Hepatocyte (in vitro differentiated cells): ENCODE results near the gene PUSL1. TPM values are rescaled to one million over a fixed set of nuclear protein-coding genes. Genes with fewer than 3 reads are reported as not detected.
A peak's percentile ranks its signal among the peaks of the same experiment; 100 is the strongest.

ENCODE experiments used
- DNase-seq: peaks from one replicate; pipeline ENCODE4 v3.0.0-alpha.2; 2016; ENCODE audit warnings: low spot score
- H2AFZ ChIP-seq: fragments of 200-600 bp; sonication (generic); 2 replicates; pipeline ENCODE4 v1.6.0; 2016; ENCODE audit warnings: antibody characterized with exemption, mild to moderate bottlenecking
- H3K27ac ChIP-seq: fragments of 200-600 bp; sonication (generic); 2 replicates; pipeline ENCODE4 v1.5.1; 2016; ENCODE audit warnings: mild to moderate bottlenecking
- H3K27me3 ChIP-seq: fragments of 200-600 bp; sonication (generic); 2 replicates; pipeline ENCODE4 v1.6.1; 2016
- H3K36me3 ChIP-seq: fragments of 200-600 bp; sonication (generic); replicated peaks from 2 replicates; pipeline ENCODE4 v1.5.1; 2016; ENCODE audit warnings: low read depth; ENCODE audit not compliant: insufficient read depth
- H3K4me1 ChIP-seq: fragments of 200-600 bp; sonication (generic); 2 replicates; pipeline ENCODE4 v1.5.1; 2016; ENCODE audit warnings: mild to moderate bottlenecking, moderate library complexity; ENCODE audit not compliant: insufficient read depth
- H3K4me2 ChIP-seq: fragments of 200-600 bp; sonication (generic); 2 replicates; pipeline ENCODE4 v1.6.0; 2016
- H3K4me3 ChIP-seq: fragments of 200-600 bp; sonication (generic); 2 replicates; pipeline ENCODE4 v1.5.1; 2016; ENCODE audit warnings: mild to moderate bottlenecking
- H3K79me2 ChIP-seq: fragments of 200-600 bp; sonication (generic); 2 replicates; pipeline ENCODE4 v1.6.0; 2017; ENCODE audit warnings: mild to moderate bottlenecking
- H3K9me2 ChIP-seq: fragments of 200-600 bp; sonication (generic); replicated peaks from 2 replicates; pipeline ENCODE4 v1.6.0; 2017; ENCODE audit warnings: mild to moderate bottlenecking; ENCODE audit not compliant: insufficient read depth
- H3K9me3 ChIP-seq: fragments of 200-600 bp; sonication (generic); 2 replicates; pipeline ENCODE4 v1.5.1; 2016; ENCODE audit warnings: low read depth, mild to moderate bottlenecking
- H4K20me1 ChIP-seq: fragments of 200-600 bp; sonication (generic); 2 replicates; pipeline ENCODE4 v1.6.0; 2016; ENCODE audit warnings: mild to moderate bottlenecking; ENCODE audit not compliant: insufficient read depth, poor library complexity, severe bottlenecking
- CTCF ChIP-seq: fragments of 200-600 bp; sonication (generic); IDR thresholded peaks from 2 replicates; pipeline ENCODE4 v1.5.1; 2016; ENCODE audit warnings: antibody characterized with exemption, mild to moderate bottlenecking; ENCODE audit not compliant: poor library complexity
- EZH2 ChIP-seq: fragments of 200-600 bp; sonication (generic); IDR thresholded peaks from 2 replicates; pipeline ENCODE4 v1.6.1; 2016; ENCODE audit warnings: antibody characterized with exemption, mild to moderate bottlenecking, borderline replicate concordance
- EZH2phosphoT487 ChIP-seq: fragments of 200-600 bp; sonication (generic); IDR thresholded peaks from one replicate; pipeline ENCODE4 v1.6.1; 2018; ENCODE audit warnings: antibody characterized with exemption, mild to moderate bottlenecking, low read depth, moderate library complexity; ENCODE audit not compliant: unreplicated experiment, severe bottlenecking
- WGBS: methylation state at CpG from one replicate; pipeline ENCODE4 v1.1.6; 2016; ENCODE audit warnings: low lambda C conversion rate; ENCODE audit errors: missing lambda C conversion rate; 5-methylcytosine and 5-hydroxymethylcytosine counted together
- polyA plus RNA-seq: library from polyadenylated mRNA; unstranded; fragments of >200 nt; fragmentation: Nextera tagmentation; extraction: Ambion mirVana; gene quantifications from 2 replicates; pipeline ENCODE4 v1.2.1, GENCODE V29; 2016
- total RNA-seq: library from RNA; depleted of rRNA; stranded (reverse); fragments of >200 nt; gene quantifications from 2 replicates; pipeline ENCODE4 v1.2.3, GENCODE V29; 2014

Gene PUSL1
- total RNA-seq (27.7 and 36.2 TPM in 2 replicates), polyA plus RNA-seq (27.4 and 37.2 TPM in 2 replicates)

- Histone ChIP-seq H3K4me2 (peak within 1 kb of the TSS; percentile 99), H3K36me3 (no peaks in the 10 kb centered on the region), H3K9me3 (no peaks in the 10 kb centered on the region), H3K79me2 (peaks cover 59% of the 10 kb centered on the region), H3K4me3 (peak within 1 kb of the TSS; percentile 98), H3K4me1 (peaks cover 41% of the 10 kb centered on the region), H3K9me2 (no peaks in the 10 kb centered on the region), H3K27me3 (no peaks in the 10 kb centered on the region), H3K27ac (peak within 1 kb of the TSS; percentile 93), H2AFZ (peak within 1 kb of the TSS; percentile 64), H4K20me1 (peaks cover 23% of the 10 kb centered on the region)
- no peak for TF ChIP-seq CTCF
- no peak for TF ChIP-seq EZH2phosphoT487
- TF ChIP-seq EZH2 = no peak
- peak; percentile 97 for DNase-seq
- WGBS = 2% methylated on average over 69 of the region's 131 CpGs
Observed at GRCh38 chr1:1307923-1308755, at the start of gene PUSL1, which contains the start of gene ACAP3. Gene PUSL1 (plus strand): TSS chr1:1308597. CDS start chr1:1308644, 47 bp downstream. Gene ACAP3 (minus strand): TSS chr1:1307930. CDS start chr1:1307815, 115 bp downstream.

- H4K20me1 ChIP-seq = peaks cover 9% of the 10 kb centered on the region
- H2AFZ ChIP-seq = no peak overlapping the region
- no peaks in the 10 kb centered on the region for H3K9me2 ChIP-seq
- WGBS = 98% methylated on average over 22 of the region's 22 CpGs
- H3K79me2 ChIP-seq = peaks cover 10% of the 10 kb centered on the region
- no peaks in the 10 kb centered on the region for H3K4me1 ChIP-seq
- H3K9me3 ChIP-seq = no peaks in the 10 kb centered on the region
- H3K4me3 ChIP-seq = no peak overlapping the region
- TF ChIP-seq EZH2phosphoT487 = no peak
- no peak for TF ChIP-seq CTCF
- H3K27me3 ChIP-seq = no peaks in the 10 kb centered on the region
- no peak overlapping the region for H3K27ac ChIP-seq
- H3K4me2 ChIP-seq = no peak overlapping the region
- DNase-seq = no peak
- no peaks in the 10 kb centered on the region for H3K36me3 ChIP-seq
Observed at GRCh38 chr1:1259119-1259488, 49.3 kb upstream of the PUSL1 start.

GRCh38 chr1:1259540-1259939 lies 48.9 kb upstream of the PUSL1 start:
- TF ChIP-seq EZH2phosphoT487 = no peak
- no peak for TF ChIP-seq EZH2
- no peak for TF ChIP-seq CTCF
- peaks cover 12% of the 10 kb centered on the region for H4K20me1 ChIP-seq
- no peaks in the 10 kb centered on the region for H3K27me3 ChIP-seq
- 96% methylated on average over 13 of the region's 18 CpGs for WGBS
- H3K4me1 ChIP-seq = no peaks in the 10 kb centered on the region
- no peak overlapping the region for H3K4me2 ChIP-seq
- no peaks in the 10 kb centered on the region for H3K9me2 ChIP-seq
- H3K9me3 ChIP-seq = no peaks in the 10 kb centered on the region
- no peak overlapping the region for H2AFZ ChIP-seq
- H3K79me2 ChIP-seq = peaks cover 14% of the 10 kb centered on the region
- DNase-seq = no peak
- H3K4me3 ChIP-seq = no peak overlapping the region
- no peak overlapping the region for H3K27ac ChIP-seq
- no peaks in the 10 kb centered on the region for H3K36me3 ChIP-seq
